H1 (cell line): Measurements from ENCODE around the gene ADGRL3. TPM values are rescaled to one million over a fixed set of nuclear protein-coding genes. Genes with fewer than 3 reads are reported as not detected.

Experiments
- CTCF ChIA-PET: fragments of 300-600 bp; sonication (Branson Sonifier 250); formaldehyde crosslinking; loops from one replicate; lab custom pipeline; 2021; ENCODE audit not compliant: partially characterized antibody; lab: Charles Lee
- POLR2A ChIA-PET: fragments of 300-600 bp; sonication (Branson Sonifier 250); formaldehyde crosslinking; loops from one replicate; lab custom pipeline; 2021; ENCODE audit warnings: inconsistent platforms; ENCODE audit not compliant: partially characterized antibody; lab: Charles Lee
- DNase-seq, 2 experiments: peaks; one replicate each; pipeline versions ENCODE4 v3.0.0 to v3.0.0-alpha.2; 2010 to 2022; ENCODE audit warnings: low spot score in 2 of 2, low read depth in 1 of 2, mixed read lengths in 1 of 2
- FAIRE-seq: peaks from 2 replicates; lab custom pipeline; 2011; peaks lifted over from hg19 to GRCh38; lab: Jason Lieb, UNC
- H2AFZ ChIP-seq: 2 replicates; pipeline ENCODE4 v1.8.1; 2012; ENCODE audit warnings: low read length, inconsistent platforms
- H2AK5ac ChIP-seq: 2 replicates; pipeline ENCODE4 v1.6.1; 2013; ENCODE audit warnings: low read depth, low read length
- H2BK120ac ChIP-seq: replicated peaks from 2 replicates; pipeline ENCODE3; 2013; ENCODE audit warnings: low read depth, low read length, inconsistent platforms
- H2BK12ac ChIP-seq: 2 replicates; pipeline ENCODE4 v1.6.1; 2013; ENCODE audit warnings: low read depth, low read length
- H2BK15ac ChIP-seq: 2 replicates; pipeline ENCODE4 v1.6.1; 2013; ENCODE audit warnings: low read length
- H2BK20ac ChIP-seq: 2 replicates; pipeline ENCODE4 v1.6.1; 2013; ENCODE audit warnings: low read length
- H2BK5ac ChIP-seq: 2 replicates; pipeline ENCODE4 v1.6.1; 2013; ENCODE audit warnings: low read depth, low read length
- H3K14ac ChIP-seq: 2 replicates; pipeline ENCODE4 v1.6.1; 2013; ENCODE audit warnings: inconsistent platforms; ENCODE audit not compliant: insufficient read length
- H3K18ac ChIP-seq: 2 replicates; pipeline ENCODE4 v1.6.1; 2013; ENCODE audit warnings: low read length; ENCODE audit errors: extremely low read depth
- H3K23ac ChIP-seq: 2 replicates; pipeline ENCODE4 v1.6.1; 2013; ENCODE audit warnings: inconsistent platforms; ENCODE audit not compliant: insufficient read length
- H3K23me2 ChIP-seq: 2 replicates; pipeline ENCODE4 v1.6.1; 2013; ENCODE audit warnings: low read depth, low read length
- H3K27ac ChIP-seq: 2 replicates; pipeline ENCODE4 v1.6.1; 2011; ENCODE audit warnings: low read depth, low read length, inconsistent platforms
- H3K27me3 ChIP-seq, 4 experiments: replicated peaks in 1 of 4; 1 replicate in 1 of 4; 2 replicates in 3 of 4; pipeline versions ENCODE4 v1.6.1 to v1.8.1; 2011 to 2013; ENCODE audit warnings: low read length in 3 of 4, mild to moderate bottlenecking in 3 of 4, inconsistent platforms in 2 of 4, mixed read lengths in 2 of 4, moderate library complexity in 1 of 4; ENCODE audit not compliant: control insufficient read depth in 3 of 4, insufficient read depth in 3 of 4; ENCODE audit errors: extremely low read depth in 1 of 4
- H3K36me3 ChIP-seq, 4 experiments: 2 replicates each; pipeline versions ENCODE4 v1.6.1 to v1.8.1; 2011 to 2013; ENCODE audit warnings: mild to moderate bottlenecking in 4 of 4, low read length in 3 of 4, moderate library complexity in 2 of 4, control low read depth in 1 of 4, inconsistent platforms in 1 of 4; ENCODE audit not compliant: insufficient read depth in 4 of 4, control insufficient read depth in 2 of 4
- H3K4ac ChIP-seq: replicated peaks from 2 replicates; pipeline ENCODE3; 2013; ENCODE audit warnings: low read length, low read depth, mixed read lengths, inconsistent platforms; ENCODE audit not compliant: insufficient read length
- H3K4me1 ChIP-seq, 4 experiments: replicated peaks in 1 of 4; 1 replicate in 1 of 4; 2 replicates in 3 of 4; pipeline versions ENCODE4 v1.6.1 to v1.8.1; 2011 to 2013; ENCODE audit warnings: low read length in 3 of 4, inconsistent platforms in 2 of 4, mixed read lengths in 1 of 4; ENCODE audit not compliant: insufficient read depth in 4 of 4, control insufficient read depth in 3 of 4
- H3K4me2 ChIP-seq, 2 experiments: 2 replicates each; pipeline versions ENCODE4 v1.6.1 to v1.8.1; 2011 to 2013; ENCODE audit warnings: low read depth in 2 of 2, low read length in 2 of 2, control low read depth in 1 of 2, inconsistent platforms in 1 of 2, mild to moderate bottlenecking in 1 of 2; ENCODE audit not compliant: insufficient read depth in 1 of 2
- H3K4me3 ChIP-seq, 4 experiments: fragments of 200-600, 300-600 bp in 1 of 4; sonication (generic), shearing (Covaris generic), sonication (Bioruptor Twin) in 1 of 4; 2 replicates each; pipeline versions ENCODE4 v1.5.1 to v1.8.1; 2011 to 2016; ENCODE audit warnings: low read length in 4 of 4, low read depth in 3 of 4, control low read depth in 2 of 4, inconsistent platforms in 2 of 4, mild to moderate bottlenecking in 2 of 4, mixed read lengths in 1 of 4, moderate library complexity in 1 of 4; ENCODE audit not compliant: insufficient read depth in 2 of 4; ENCODE audit errors: extremely low read depth in 1 of 4
- H3K56ac ChIP-seq: replicated peaks from 2 replicates; pipeline ENCODE3; 2013; ENCODE audit warnings: low read depth, mild to moderate bottlenecking, mixed read lengths, low read length, inconsistent platforms; ENCODE audit not compliant: insufficient read length
- H3K79me1 ChIP-seq: 2 replicates; pipeline ENCODE4 v1.6.1; 2013; ENCODE audit warnings: low read depth, low read length, control low read depth
- H3K79me2 ChIP-seq, 2 experiments: 2 replicates each; pipeline versions ENCODE4 v1.6.1 to v1.8.1; 2012 to 2013; ENCODE audit warnings: low read length in 2 of 2, mild to moderate bottlenecking in 2 of 2, inconsistent platforms in 1 of 2; ENCODE audit not compliant: insufficient read depth in 2 of 2, control insufficient read depth in 1 of 2
- H3K9ac ChIP-seq, 4 experiments: replicated peaks in 1 of 4; 1 replicate in 1 of 4; 2 replicates in 3 of 4; pipeline versions ENCODE4 v1.6.1 to v1.8.1; 2011 to 2013; ENCODE audit warnings: low read depth in 3 of 4, low read length in 3 of 4, control low read depth in 2 of 4, mild to moderate bottlenecking in 2 of 4, moderate library complexity in 2 of 4, inconsistent platforms in 1 of 4; ENCODE audit errors: extremely low read depth in 1 of 4
- H3K9me3 ChIP-seq, 2 experiments: 2 replicates each; pipeline versions ENCODE4 v1.6.1 to v1.8.1; 2012 to 2013; ENCODE audit warnings: mild to moderate bottlenecking in 2 of 2, moderate library complexity in 2 of 2, control low read depth in 1 of 2, inconsistent platforms in 1 of 2, low read depth in 1 of 2, low read length in 1 of 2, mixed read lengths in 1 of 2; ENCODE audit not compliant: insufficient read depth in 2 of 2
- H4K20me1 ChIP-seq, 2 experiments: replicated peaks in 1 of 2; 2 replicates each; pipeline versions ENCODE3 to v1.8.1; 2011 to 2013; ENCODE audit warnings: inconsistent platforms in 2 of 2, low read length in 2 of 2, mild to moderate bottlenecking in 1 of 2; ENCODE audit not compliant: insufficient read depth in 2 of 2, control insufficient read depth in 1 of 2
- H4K5ac ChIP-seq: 2 replicates; pipeline ENCODE4 v1.6.1; 2013; ENCODE audit warnings: low read length, low read depth, mixed read lengths, inconsistent platforms; ENCODE audit not compliant: insufficient read length
- H4K8ac ChIP-seq: 2 replicates; pipeline ENCODE4 v1.8.0; 2013; ENCODE audit warnings: mild to moderate bottlenecking, moderate library complexity, low read length, inconsistent platforms; ENCODE audit not compliant: insufficient read depth; ENCODE audit errors: extremely low read depth
- H4K91ac ChIP-seq: replicated peaks from 2 replicates; pipeline ENCODE3; 2013; ENCODE audit warnings: low read length, mixed read lengths, inconsistent platforms; ENCODE audit not compliant: insufficient read length
- CBX5 ChIP-seq: fragments of 300-800, 300-1000 bp; sonication (generic); IDR thresholded peaks from 2 replicates; pipeline ENCODE4 v1.7.1; 2016; ENCODE audit warnings: antibody characterized with exemption, low read length, low read depth
- EGR1 ChIP-seq: IDR thresholded peaks from 2 replicates; pipeline ENCODE4 v1.6.1; 2011; ENCODE audit warnings: low read depth, low read length, borderline replicate concordance
- GTF2F1 ChIP-seq: IDR thresholded peaks from 2 replicates; pipeline ENCODE4 v1.6.1; 2012; ENCODE audit warnings: low read depth, low read length, improper control_type of control experiment, borderline replicate concordance
- KDM4A ChIP-seq: IDR thresholded peaks from one replicate; pipeline ENCODE4 v1.7.1; 2012; ENCODE audit warnings: low read depth, mild to moderate bottlenecking, moderate library complexity, low read length, inconsistent platforms; ENCODE audit not compliant: severe bottlenecking
- POLR2A ChIP-seq, 2 experiments: IDR thresholded peaks; 1 replicate in 1 of 2; 2 replicates in 1 of 2; pipeline ENCODE4 v1.6.1; 2011; ENCODE audit warnings: low read depth in 2 of 2, low read length in 2 of 2, mild to moderate bottlenecking in 2 of 2; ENCODE audit errors: control extremely low read depth in 1 of 2
- RNF2 ChIP-seq: fragments of 200-900, 300-1000 bp; sonication (generic); IDR thresholded peaks from 2 replicates; pipeline ENCODE4 v1.7.1; 2016; ENCODE audit warnings: borderline replicate concordance, low read depth, mild to moderate bottlenecking, antibody characterized with exemption, low read length; ENCODE audit not compliant: poor library complexity, severe bottlenecking; ENCODE audit errors: missing control alignments
- SIN3A ChIP-seq, 2 experiments: IDR thresholded peaks in 1 of 2; conservative IDR thresholded peaks in 1 of 2; 2 replicates each; pipeline ENCODE4 v1.6.1; 2011 to 2012; ENCODE audit warnings: low read length in 2 of 2, improper control_type of control experiment in 1 of 2, low read depth in 1 of 2, mild to moderate bottlenecking in 1 of 2
- SP1 ChIP-seq: IDR thresholded peaks from 2 replicates; pipeline ENCODE4 v1.6.1; 2011; ENCODE audit warnings: low read depth, low read length
- SP4 ChIP-seq: IDR thresholded peaks from 2 replicates; pipeline ENCODE4 v1.6.1; 2012; ENCODE audit warnings: low read length, inconsistent platforms
- SRF ChIP-seq: IDR thresholded peaks from 2 replicates; pipeline ENCODE4 v1.6.1; 2011; ENCODE audit warnings: mild to moderate bottlenecking, low read depth, low read length, moderate library complexity
- SUZ12 ChIP-seq: fragments of 200-600 bp; sonication (generic); IDR thresholded peaks from 2 replicates; pipeline ENCODE4 v1.6.1; 2012; ENCODE audit warnings: mild to moderate bottlenecking, inconsistent platforms, low read length, moderate library complexity, mixed read lengths
- TAF7 ChIP-seq: optimal IDR thresholded peaks from 2 replicates; pipeline ENCODE3; 2011; ENCODE audit warnings: low read depth, mild to moderate bottlenecking, inconsistent platforms, low read length, moderate library complexity, borderline replicate concordance
- TBP ChIP-seq: IDR thresholded peaks from 2 replicates; pipeline ENCODE4 v1.6.1; 2011; ENCODE audit warnings: low read depth, low read length, improper control_type of control experiment
- WGBS, 2 experiments: shearing (Covaris generic) in 1 of 2; methylation state at CpG; one replicate each; pipeline versions ENCODE4 v1.1.6 to v1.1.7; 2013 to 2015; ENCODE audit warnings: low lambda C conversion rate in 2 of 2, mixed read lengths in 2 of 2, inconsistent platforms in 1 of 2, low coverage in 1 of 2, missing lambda C conversion rate in 1 of 2; ENCODE audit not compliant: insufficient replicate concordance in 2 of 2, insufficient coverage in 1 of 2, insufficient read length in 1 of 2; ENCODE audit errors: extremely low coverage in 1 of 2, missing lambda C conversion rate in 1 of 2; 5-methylcytosine and 5-hydroxymethylcytosine counted together
- polyA plus RNA-seq, 7 experiments: library from polyadenylated mRNA; depleted of rRNA in 3 of 7; stranded (reverse) in 5 of 7; unstranded in 2 of 7; fragments of >200 nt in 5 of 7; fragments of 200-250 nt in 2 of 7; gene quantifications; 1 replicate in 5 of 7; 2 replicates in 1 of 7; 4 replicates in 1 of 7; pipeline versions ENCODE4 v1.2.1 to v1.2.3, GENCODE V29; 2011 to 2013; ENCODE audit warnings: missing spikeins in 2 of 7, mixed read lengths in 2 of 7
- total RNA-seq: library from RNA; stranded (reverse); fragmentation: NEBNext Ultra II Directional; extraction: Animal tissue kit (Norgen Biotek cat#: 25700); gene quantifications from 2 replicates; pipeline ENCODE4 v1.2.1, GENCODE V29; 2021

The ADGRL3 gene
- total and polyA plus RNA-seq, 2 of the 8 experiments (the other 6 are each of a cell fraction or from before 2014, with no cell fraction given), result 6.6 to 13.0 TPM

GRCh38 chr4:61514991-61515390 lies 314.9 kb downstream of the ADGRL3 start:
- Histone ChIP-seq H4K5ac (no peak overlapping the region), H3K9ac (no peak overlapping the region), H3K27me3 (no peaks in the 10 kb centered on the region), H3K4me2 (no peak overlapping the region), H3K79me2 (no peaks in the 10 kb centered on the region), H3K4me1 (peaks cover 0 to 9% (median 3%) of the 10 kb centered on the region in 4 experiments; a peak in 5 of 7 replicates), H3K23me2 (no peaks in the 10 kb centered on the region), H3K9me3 (no peaks in the 10 kb centered on the region; a peak in 1 of 4 replicates), H4K91ac (no peak overlapping the region), H2BK12ac (no peak overlapping the region), H2BK20ac (no peak overlapping the region), H4K20me1 (no peaks in the 10 kb centered on the region), H4K8ac (no peak overlapping the region), H3K4ac (no peak overlapping the region), H3K23ac (no peak overlapping the region), H2BK5ac (no peak overlapping the region), H3K56ac (no peak overlapping the region), H3K27ac (no peak overlapping the region), H3K79me1 (no peaks in the 10 kb centered on the region), H2AFZ (no peak overlapping the region), H3K18ac (no peak overlapping the region), H2BK15ac (no peak overlapping the region), H3K14ac (no peak overlapping the region), H3K36me3 (no peaks in the 10 kb centered on the region)
- no peak for FAIRE-seq
- POLR2A ChIA-PET, result no interaction called here
- 41% methylated on average over 2 of the region's 2 CpGs; no CpG with 5 or more reads in 1 of the 2 experiments for WGBS, 2 experiments
- DNase-seq, result no peak
- TF ChIP-seq TBP (no peak), SRF (no peak), TAF7 (no peak), SP4 (no peak), SIN3A (conservative IDR thresholded peaks at IDR 0.05 in 1 of 2, IDR thresholded peaks at IDR 0.05 in 1 of 2; ENCODE audit: low read depth in 1 of 2, low read length in 2 of 2) (no peak), SP1 (no peak), POLR2A (IDR thresholded peaks at IDR 0.05; ENCODE audit: control extremely low read depth in 1 of 2, low read depth in 2 of 2, low read length in 2 of 2) (no peak), RNF2 (no peak), GTF2F1 (no peak), EGR1 (no peak), SUZ12 (no peak), KDM4A (no peak), CBX5 (no peak)
- TF ChIP-seq, all 59 proteins: peak for 0
- Histone ChIP-seq H2AK5ac (no peak overlapping the region), H2BK120ac (peak overlapping the region; percentile 43), H3K4me3 (no peak overlapping the region)
- CTCF ChIA-PET, result interaction anchor here (1.4 to 1.6 kb wide), 2 partner anchors 14 to 76 kb away, joined by 3 to 4 read pairs; no protein-coding TSS in a partner anchor
